Measurements from ENCODE around the gene RPS6KA1. TPM values are rescaled to one million over a fixed set of nuclear protein-coding genes. Genes with fewer than 3 reads are reported as not detected.

The RPS6KA1 gene
- total and polyA plus RNA-seq, 9 of the 15 experiments (the other 6 are each of a cell fraction or from before 2014, with no cell fraction given): 2.4 to 61.0 (median 35.5) TPM

DNA sequence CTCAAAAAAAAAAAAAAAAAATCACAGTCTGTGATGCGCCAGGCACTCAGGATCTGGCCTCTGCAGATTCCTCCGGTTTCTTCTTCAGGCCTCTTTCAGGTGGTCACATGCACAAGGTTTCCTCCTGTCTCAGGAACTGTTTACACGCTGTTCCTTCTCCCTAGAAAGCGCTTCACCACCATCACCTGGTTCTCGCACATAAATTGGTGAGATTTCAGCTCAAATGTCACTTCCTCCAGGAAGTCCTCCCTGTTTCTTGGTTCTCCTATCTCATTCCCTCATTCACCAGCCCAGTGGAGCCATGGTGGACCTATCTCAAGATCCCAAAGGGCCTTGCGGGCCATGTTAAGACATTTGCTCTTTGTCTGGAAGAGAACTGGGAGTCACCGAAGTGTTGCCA is 30.7 kb upstream of the RPS6KA1 start:
- Histone ChIP-seq H3K9me3 (replicated peaks; ENCODE audit: control insufficient read depth, insufficient read depth, low read depth, low read length) (no peaks in the 10 kb centered on the region), H3K4me2 (ENCODE audit: insufficient read depth, low read length) (no peak overlapping the region), H2AFZ (ENCODE audit: low read depth, low read length) (no peak overlapping the region), H3K27me3 (ENCODE audit: control insufficient read depth in 2 of 2, insufficient read depth in 2 of 2, low read length in 2 of 2) (no peaks in the 10 kb centered on the region), H3K4me3 (no peak overlapping the region), H3K9ac (ENCODE audit: insufficient read depth in 1 of 2, low read depth in 2 of 2, low read length in 2 of 2) (no peak overlapping the region; a peak in 1 of 4 replicates), H4K20me1 (replicated peaks; ENCODE audit: control insufficient read depth, insufficient read depth, low read length) (no peaks in the 10 kb centered on the region), H3K27ac (ENCODE audit: extremely low read depth, low read depth, low read length) (no peak overlapping the region), H3K36me3 (ENCODE audit: control insufficient read depth, insufficient read depth, low read length) (no peaks in the 10 kb centered on the region), H3K79me2 (ENCODE audit: control insufficient read depth, insufficient read depth, low read length) (peaks cover 23% of the 10 kb centered on the region), H3K4me1 (replicated peaks in 1 of 2; ENCODE audit: control insufficient read depth in 2 of 2, insufficient read depth in 2 of 2, low read length in 2 of 2) (peaks cover 13 to 34% of the 10 kb centered on the region in 2 experiments), H3K9me1 (ENCODE audit: control insufficient read depth, insufficient read depth, low read length) (no peaks in the 10 kb centered on the region)
- FAIRE-seq: peak; percentile 42
- POLR2A ChIA-PET: interaction anchor here (1.0 to 1.3 kb wide), 3 partner anchors 9 to 29 kb away, joined by 3 to 7 read pairs (median 5); no protein-coding TSS in a partner anchor
- intact Hi-C loops (cut with micrococcal nuclease): no loop called here
- CTCF ChIA-PET (ENCODE audit: low intra/inter-chr PET ratio): interaction anchor here (0.6 kb wide), 1 partner anchor 499 kb away, joined by 3 read pairs; no protein-coding TSS in a partner anchor
- WGBS (ENCODE audit: insufficient coverage, low coverage, missing lambda C conversion rate): 56% methylated on average over 7 of the region's 7 CpGs
- no TSS peak for BruUV-seq (replicated peaks)
- DNase-seq (ENCODE audit: extremely low read depth in 1 of 4, low spot score in 3 of 4): no peak
- ATAC-seq: no peak
- in situ Hi-C loops (cut with MboI): no loop called here
- TF ChIP-seq ERF (CRISPR knock-in tag; IDR thresholded peaks at IDR 0.05) (no peak), LARP7 (IDR thresholded peaks at IDR 0.05) (no peak), NR4A1 (CRISPR knock-in tag; IDR thresholded peaks at IDR 0.05) (no peak), NR4A1 (tag; IDR thresholded peaks at IDR 0.05) (no peak), MTF1 (CRISPR knock-in tag; IDR thresholded peaks at IDR 0.05; ENCODE audit: borderline replicate concordance) (no peak), NELFE (IDR thresholded peaks at IDR 0.05; ENCODE audit: insufficient read depth, insufficient read length) (no peak), MCM2 (IDR thresholded peaks at IDR 0.05; ENCODE audit: low read depth) (no peak), POLR2A (conservative IDR thresholded peaks at IDR 0.05) (no peak), MEIS2 (IDR thresholded peaks at IDR 0.05; ENCODE audit: partially characterized antibody) (no peak), ZNF431 (CRISPR knock-in tag; IDR thresholded peaks at IDR 0.05) (no peak), ZNF133 (CRISPR knock-in tag; IDR thresholded peaks at IDR 0.05) (no peak), CCAR2 (IDR thresholded peaks at IDR 0.05; ENCODE audit: low read depth, low read length) (no peak), MTA1 (IDR thresholded peaks at IDR 0.05; ENCODE audit: borderline replicate concordance) (no peak), FOXK2 (conservative IDR thresholded peaks at IDR 0.05 in 1 of 2, IDR thresholded peaks at IDR 0.05 in 1 of 2; ENCODE audit: low read depth in 2 of 2) (no peak), NCOA6 (IDR thresholded peaks at IDR 0.05) (no peak)
- TF ChIP-seq, protein P1, sequence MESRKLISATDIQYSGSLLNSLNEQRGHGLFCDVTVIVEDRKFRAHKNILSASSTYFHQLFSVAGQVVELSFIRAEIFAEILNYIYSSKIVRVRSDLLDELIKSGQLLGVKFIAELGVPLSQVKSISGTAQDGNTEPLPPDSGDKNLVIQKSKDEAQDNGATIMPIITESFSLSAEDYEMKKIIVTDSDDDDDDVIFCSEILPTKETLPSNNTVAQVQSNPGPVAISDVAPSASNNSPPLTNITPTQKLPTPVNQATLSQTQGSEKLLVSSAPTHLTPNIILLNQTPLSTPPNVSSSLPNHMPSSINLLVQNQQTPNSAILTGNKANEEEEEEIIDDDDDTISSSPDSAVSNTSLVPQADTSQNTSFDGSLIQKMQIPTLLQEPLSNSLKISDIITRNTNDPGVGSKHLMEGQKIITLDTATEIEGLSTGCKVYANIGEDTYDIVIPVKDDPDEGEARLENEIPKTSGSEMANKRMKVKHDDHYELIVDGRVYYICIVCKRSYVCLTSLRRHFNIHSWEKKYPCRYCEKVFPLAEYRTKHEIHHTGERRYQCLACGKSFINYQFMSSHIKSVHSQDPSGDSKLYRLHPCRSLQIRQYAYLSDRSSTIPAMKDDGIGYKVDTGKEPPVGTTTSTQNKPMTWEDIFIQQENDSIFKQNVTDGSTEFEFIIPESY (CRISPR knock-in tag; IDR thresholded peaks at IDR 0.05): peak; percentile 79
- TF ChIP-seq, protein P2, sequence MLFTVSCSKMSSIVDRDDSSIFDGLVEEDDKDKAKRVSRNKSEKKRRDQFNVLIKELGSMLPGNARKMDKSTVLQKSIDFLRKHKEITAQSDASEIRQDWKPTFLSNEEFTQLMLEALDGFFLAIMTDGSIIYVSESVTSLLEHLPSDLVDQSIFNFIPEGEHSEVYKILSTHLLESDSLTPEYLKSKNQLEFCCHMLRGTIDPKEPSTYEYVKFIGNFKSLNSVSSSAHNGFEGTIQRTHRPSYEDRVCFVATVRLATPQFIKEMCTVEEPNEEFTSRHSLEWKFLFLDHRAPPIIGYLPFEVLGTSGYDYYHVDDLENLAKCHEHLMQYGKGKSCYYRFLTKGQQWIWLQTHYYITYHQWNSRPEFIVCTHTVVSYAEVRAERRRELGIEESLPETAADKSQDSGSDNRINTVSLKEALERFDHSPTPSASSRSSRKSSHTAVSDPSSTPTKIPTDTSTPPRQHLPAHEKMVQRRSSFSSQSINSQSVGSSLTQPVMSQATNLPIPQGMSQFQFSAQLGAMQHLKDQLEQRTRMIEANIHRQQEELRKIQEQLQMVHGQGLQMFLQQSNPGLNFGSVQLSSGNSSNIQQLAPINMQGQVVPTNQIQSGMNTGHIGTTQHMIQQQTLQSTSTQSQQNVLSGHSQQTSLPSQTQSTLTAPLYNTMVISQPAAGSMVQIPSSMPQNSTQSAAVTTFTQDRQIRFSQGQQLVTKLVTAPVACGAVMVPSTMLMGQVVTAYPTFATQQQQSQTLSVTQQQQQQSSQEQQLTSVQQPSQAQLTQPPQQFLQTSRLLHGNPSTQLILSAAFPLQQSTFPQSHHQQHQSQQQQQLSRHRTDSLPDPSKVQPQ (CRISPR knock-in tag; IDR thresholded peaks at IDR 0.05; ENCODE audit: borderline replicate concordance): no peak
- TF ChIP-seq, protein P3, sequence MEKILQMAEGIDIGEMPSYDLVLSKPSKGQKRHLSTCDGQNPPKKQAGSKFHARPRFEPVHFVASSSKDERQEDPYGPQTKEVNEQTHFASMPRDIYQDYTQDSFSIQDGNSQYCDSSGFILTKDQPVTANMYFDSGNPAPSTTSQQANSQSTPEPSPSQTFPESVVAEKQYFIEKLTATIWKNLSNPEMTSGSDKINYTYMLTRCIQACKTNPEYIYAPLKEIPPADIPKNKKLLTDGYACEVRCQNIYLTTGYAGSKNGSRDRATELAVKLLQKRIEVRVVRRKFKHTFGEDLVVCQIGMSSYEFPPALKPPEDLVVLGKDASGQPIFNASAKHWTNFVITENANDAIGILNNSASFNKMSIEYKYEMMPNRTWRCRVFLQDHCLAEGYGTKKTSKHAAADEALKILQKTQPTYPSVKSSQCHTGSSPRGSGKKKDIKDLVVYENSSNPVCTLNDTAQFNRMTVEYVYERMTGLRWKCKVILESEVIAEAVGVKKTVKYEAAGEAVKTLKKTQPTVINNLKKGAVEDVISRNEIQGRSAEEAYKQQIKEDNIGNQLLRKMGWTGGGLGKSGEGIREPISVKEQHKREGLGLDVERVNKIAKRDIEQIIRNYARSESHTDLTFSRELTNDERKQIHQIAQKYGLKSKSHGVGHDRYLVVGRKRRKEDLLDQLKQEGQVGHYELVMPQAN (IDR thresholded peaks at IDR 0.05; ENCODE audit: borderline replicate concordance): no peak
